ENCODE data around the gene CBLN3.

CBLN3 gene

GRCh38 chr14:24461336-24461735, 31.9 kb upstream of the CBLN3 start:
- CTCF ChIA-PET = interaction anchor here (1.3 kb wide), 1 partner anchor 153 kb away, joined by 4 read pairs; no protein-coding TSS in a partner anchor
- Histone ChIP-seq H3K9me3 (ENCODE audit: control insufficient read depth, insufficient read depth, low read depth, low read length) (no peaks in the 10 kb centered on the region), H3K4me3 (ENCODE audit: low read depth, low read length) (no peak overlapping the region), H3K4me1 (ENCODE audit: control insufficient read depth, insufficient read depth, low read length) (0 out of 2 replicates have a peak, but pooled peaks cover 2% of the 10 kb centered on the region), H3K27ac (ENCODE audit: extremely low read depth, low read depth, low read length) (no peak overlapping the region), H3K36me3 (ENCODE audit: control insufficient read depth in 2 of 2, insufficient read depth in 1 of 2, low read length in 2 of 2) (peaks cover 0 to 3% of the 10 kb centered on the region in 2 experiments; a peak in 1 of 3 replicates)
- POLR2A ChIA-PET = no interaction called here
- TF ChIP-seq ZNF341 (tag by site-specific recombination; IDR thresholded peaks at IDR 0.05; ENCODE audit: low read depth) = no peak
- TF ChIP-seq ZNF391 (tag by site-specific recombination; IDR thresholded peaks at IDR 0.05; ENCODE audit: borderline replicate concordance, low read depth) = no peak
- no peak for TF ChIP-seq SCRT1 (tag by site-specific recombination; IDR thresholded peaks at IDR 0.05; ENCODE audit: borderline replicate concordance)
- TF ChIP-seq YY1 (tag by site-specific recombination; IDR thresholded peaks at IDR 0.05) = no peak
- no peak for TF ChIP-seq ZNF175 (tag by site-specific recombination; IDR thresholded peaks at IDR 0.05)

- H3K27ac ChIP-seq (ENCODE audit: extremely low read depth, low read depth, low read length) = no peak overlapping the region
- H3K36me3 ChIP-seq (ENCODE audit: control insufficient read depth in 2 of 2, insufficient read depth in 1 of 2, low read length in 2 of 2) = peaks cover 0 to 3% of the 10 kb centered on the region in 2 experiments; a peak in 1 of 3 replicates
- no peaks in the 10 kb centered on the region for H3K9me3 ChIP-seq (ENCODE audit: control insufficient read depth, insufficient read depth, low read depth, low read length)
- TF ChIP-seq ZBTB21 (tag by site-specific recombination; IDR thresholded peaks at IDR 0.05) (no peak), ZNF19 (tag by site-specific recombination; IDR thresholded peaks at IDR 0.05; ENCODE audit: low read depth) (no peak), TRIM28 (IDR thresholded peaks at IDR 0.05; ENCODE audit: borderline replicate concordance, low read length) (no peak), ZNF324 (tag by site-specific recombination; IDR thresholded peaks at IDR 0.05) (no peak), ZNF10 (tag by site-specific recombination; IDR thresholded peaks at IDR 0.05) (no peak), ZNF629 (tag by site-specific recombination; IDR thresholded peaks at IDR 0.05) (no peak), ZNF704 (tag by site-specific recombination; IDR thresholded peaks at IDR 0.05) (no peak), ZNF623 (tag by site-specific recombination; IDR thresholded peaks at IDR 0.05) (no peak)
- ChIA-PET POLR2A (no interaction called here), CTCF (no interaction called here)
- 0 out of 2 replicates have a peak, but pooled peaks cover 2% of the 10 kb centered on the region for H3K4me1 ChIP-seq (ENCODE audit: control insufficient read depth, insufficient read depth, low read length)
- H3K4me3 ChIP-seq (ENCODE audit: low read depth, low read length) = no peak overlapping the region
Observed at GRCh38 chr14:24459331-24459730, 29.9 kb upstream of the CBLN3 start.

GRCh38 chr14:24458736-24459135, 29.3 kb upstream of the CBLN3 start:
- Histone ChIP-seq H3K36me3 (ENCODE audit: control insufficient read depth in 2 of 2, insufficient read depth in 1 of 2, low read length in 2 of 2) (peaks cover 0 to 3% of the 10 kb centered on the region in 2 experiments; a peak in 1 of 3 replicates), H3K9me3 (ENCODE audit: control insufficient read depth, insufficient read depth, low read depth, low read length) (no peaks in the 10 kb centered on the region), H3K27ac (ENCODE audit: extremely low read depth, low read depth, low read length) (no peak overlapping the region), H3K4me3 (ENCODE audit: low read depth, low read length) (no peak overlapping the region), H3K4me1 (ENCODE audit: control insufficient read depth, insufficient read depth, low read length) (0 out of 2 replicates have a peak, but pooled peaks cover 2% of the 10 kb centered on the region)
- POLR2A ChIA-PET = no interaction called here
- CTCF ChIA-PET = no interaction called here
- TF ChIP-seq ZNF513 (tag by site-specific recombination; IDR thresholded peaks at IDR 0.05) (no peak), ZNF23 (tag by site-specific recombination; IDR thresholded peaks at IDR 0.05; ENCODE audit: borderline replicate concordance) (no peak), ZNF544 (tag by site-specific recombination; IDR thresholded peaks at IDR 0.05) (no peak), EGR2 (tag by site-specific recombination; IDR thresholded peaks at IDR 0.05; ENCODE audit: low read depth) (no peak), ZBTB49 (tag by site-specific recombination; IDR thresholded peaks at IDR 0.05; ENCODE audit: low read depth) (no peak), SCRT2 (tag by site-specific recombination; IDR thresholded peaks at IDR 0.05) (no peak), ZNF629 (tag by site-specific recombination; IDR thresholded peaks at IDR 0.05) (no peak), ZNF843 (tag by site-specific recombination; IDR thresholded peaks at IDR 0.05) (no peak), ZBTB6 (tag by site-specific recombination; IDR thresholded peaks at IDR 0.05) (no peak), ZNF394 (tag by site-specific recombination; IDR thresholded peaks at IDR 0.05; ENCODE audit: borderline replicate concordance) (no peak), WT1 (tag by site-specific recombination; IDR thresholded peaks at IDR 0.05) (no peak)
